Measurements from ENCODE around the gene TUBGCP6.

Gene TUBGCP6

GRCh38 chr22:50180727-50181521, 63.9 kb downstream of the TUBGCP6 start:
- DNase-seq (ENCODE audit: low spot score), result no peak

- no peak for DNase-seq (ENCODE audit: low spot score)
Observed at GRCh38 chr22:50179937-50180726, 64.7 kb downstream of the TUBGCP6 start.

- no peak for DNase-seq (ENCODE audit: low spot score)
Observed at GRCh38 chr22:50178871-50179869, 65.7 kb downstream of the TUBGCP6 start.

- no peak for DNase-seq (ENCODE audit: low spot score)
Observed at GRCh38 chr22:50178471-50178864, 66.4 kb downstream of the TUBGCP6 start.

- DNase-seq (ENCODE audit: low spot score), result no peak
Observed at GRCh38 chr22:50177537-50178470, 67.0 kb downstream of the TUBGCP6 start.

- DNase-seq (ENCODE audit: low spot score), result no peak
Observed at GRCh38 chr22:50176850-50177536, 67.8 kb downstream of the TUBGCP6 start.

- no peak for DNase-seq (ENCODE audit: low spot score)
Observed at GRCh38 chr22:50175921-50176849, 68.6 kb downstream of the TUBGCP6 start.

- DNase-seq (ENCODE audit: low spot score), result no peak
Observed at GRCh38 chr22:50175191-50175461, 69.7 kb downstream of the TUBGCP6 start.

GRCh38 chr22:50174382-50175190, 70.2 kb downstream of the TUBGCP6 start:
- DNase-seq (ENCODE audit: low spot score), result no peak

GRCh38 chr22:50173983-50174355, 70.9 kb downstream of the TUBGCP6 start:
- DNase-seq (ENCODE audit: low spot score), result no peak

GRCh38 chr22:50173311-50173982, 71.4 kb downstream of the TUBGCP6 start:
- DNase-seq (ENCODE audit: low spot score), result no peak

GRCh38 chr22:50171965-50172421, 72.8 kb downstream of the TUBGCP6 start:
- no peak for DNase-seq (ENCODE audit: low spot score)

- no peak for DNase-seq (ENCODE audit: low spot score)
Observed at GRCh38 chr22:50171319-50171964, 73.4 kb downstream of the TUBGCP6 start.

- no peak for DNase-seq (ENCODE audit: low spot score)
Observed at GRCh38 chr22:50170453-50171318, 74.1 kb downstream of the TUBGCP6 start, which contains the start of gene PANX2. TSS of gene PANX2 (plus strand) at chr22:50170731. CDS start at chr22:50170731, 0 bp downstream.

- DNase-seq (ENCODE audit: low spot score), result no peak
Observed at GRCh38 chr22:50169774-50170341, 75.0 kb downstream of the TUBGCP6 start.

- no peak for DNase-seq (ENCODE audit: low spot score)
Observed at GRCh38 chr22:50169181-50169759, 75.6 kb downstream of the TUBGCP6 start.

All from ecto neural progenitor cell (in vitro differentiated cells).